Superior temporal gyrus (tissue), 1 donor: ENCODE data around the gene TUBGCP5.

ENCODE experiments used
- DNase-seq: peaks from one replicate; pipeline ENCODE4 v3.0.0-alpha.2; 2016; ENCODE audit errors: extremely low spot score

TUBGCP5 gene

DNA sequence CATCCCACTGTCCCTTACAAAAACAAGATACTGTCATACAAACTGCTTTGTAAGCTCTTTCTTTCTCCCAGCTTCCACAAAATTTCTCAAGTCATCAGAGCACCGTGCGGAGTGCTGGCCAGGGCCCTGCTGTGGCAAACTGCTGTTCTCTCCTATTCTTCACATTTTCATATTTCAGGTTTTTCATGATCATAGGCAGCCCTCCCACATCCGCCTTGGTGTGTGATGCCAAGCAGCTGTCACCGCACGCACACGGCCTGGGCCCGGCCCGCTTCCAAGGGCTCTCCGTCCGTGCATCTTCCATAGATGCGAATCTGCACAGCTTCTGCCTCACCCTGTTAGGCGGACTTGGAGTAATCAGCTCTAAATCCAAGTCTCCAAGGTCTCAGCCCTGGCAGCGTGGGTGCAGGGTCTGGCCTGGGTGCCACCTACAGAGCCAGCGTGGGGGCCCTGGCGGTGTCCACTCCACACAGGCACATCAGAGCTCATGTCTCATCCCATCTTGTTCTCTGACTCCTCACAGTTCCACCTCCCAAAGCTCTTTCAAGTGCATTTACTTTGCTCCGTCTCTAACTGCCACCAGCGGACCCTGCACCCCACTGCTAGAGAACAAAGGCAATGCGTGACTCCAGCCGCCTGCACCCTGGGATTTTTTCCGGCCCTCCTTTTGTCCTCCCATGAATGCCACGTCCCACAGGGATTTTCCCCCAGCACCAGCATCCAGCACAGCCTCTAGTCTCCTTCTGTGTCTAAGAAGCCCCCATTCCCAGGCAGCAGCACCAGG, 86.4 kb downstream of the TUBGCP5 start:
- DNase-seq: peak; percentile 44

DNA sequence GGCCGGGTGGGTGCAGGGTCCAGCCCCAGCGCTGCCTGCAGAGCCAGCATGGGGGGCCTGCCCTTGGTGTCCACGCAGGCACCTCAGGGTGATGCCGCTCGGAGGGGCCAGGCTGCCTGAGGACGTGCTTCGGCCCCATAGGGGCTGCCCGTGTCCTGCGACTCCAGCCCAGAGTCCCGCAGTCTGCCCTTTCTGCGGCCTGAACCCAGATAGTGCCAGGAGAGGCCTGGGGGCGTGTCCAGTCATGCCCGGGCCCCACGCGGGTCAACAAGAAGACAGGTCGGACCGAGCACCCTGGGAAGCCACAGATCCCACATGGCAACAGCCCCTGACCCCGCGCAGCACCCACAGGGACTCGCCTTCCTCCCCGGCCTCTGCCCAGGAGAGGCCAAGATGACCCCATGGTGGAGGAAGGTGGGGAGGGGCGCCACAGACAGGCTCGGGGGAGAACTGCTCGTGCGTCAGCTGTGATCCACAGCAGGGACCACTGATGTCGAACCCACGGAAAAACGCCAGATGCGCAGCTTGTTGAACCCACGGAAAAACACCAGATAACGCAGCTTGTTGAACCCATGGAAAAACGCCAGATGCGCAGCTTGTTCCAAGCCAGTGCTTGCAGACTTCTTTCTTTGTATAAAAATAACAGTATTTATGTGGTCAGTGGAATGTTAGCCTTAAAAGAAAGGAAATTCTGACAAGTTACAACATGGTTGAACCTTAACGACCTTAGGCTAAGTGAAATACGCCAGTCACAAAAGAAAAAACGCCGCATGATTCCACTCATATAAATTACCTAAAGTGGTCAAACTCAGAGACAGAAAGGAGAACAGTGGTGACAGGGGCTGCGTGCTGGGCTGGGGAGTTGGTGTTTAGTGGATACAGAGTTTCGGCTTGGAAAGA, 87.7 kb downstream of the TUBGCP5 start:
- no peak for DNase-seq

DNA sequence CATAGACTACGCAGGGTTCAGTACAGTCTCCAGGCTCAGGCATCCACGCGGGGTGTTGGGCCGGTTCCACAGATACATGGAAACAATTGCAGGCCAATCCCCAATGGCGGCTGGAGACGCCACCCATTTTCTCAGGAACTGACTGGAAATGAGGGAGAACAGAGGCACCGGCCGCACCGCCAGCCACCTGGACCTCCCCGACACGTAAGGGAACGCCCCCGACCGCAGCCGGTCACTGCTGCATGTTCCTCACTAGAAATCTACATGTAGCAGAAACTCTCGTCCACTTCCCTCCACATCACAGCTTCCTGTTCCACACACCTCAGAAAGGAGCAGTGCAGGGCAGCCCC, 88.4 kb downstream of the TUBGCP5 start:
- DNase-seq: no peak

DNA sequence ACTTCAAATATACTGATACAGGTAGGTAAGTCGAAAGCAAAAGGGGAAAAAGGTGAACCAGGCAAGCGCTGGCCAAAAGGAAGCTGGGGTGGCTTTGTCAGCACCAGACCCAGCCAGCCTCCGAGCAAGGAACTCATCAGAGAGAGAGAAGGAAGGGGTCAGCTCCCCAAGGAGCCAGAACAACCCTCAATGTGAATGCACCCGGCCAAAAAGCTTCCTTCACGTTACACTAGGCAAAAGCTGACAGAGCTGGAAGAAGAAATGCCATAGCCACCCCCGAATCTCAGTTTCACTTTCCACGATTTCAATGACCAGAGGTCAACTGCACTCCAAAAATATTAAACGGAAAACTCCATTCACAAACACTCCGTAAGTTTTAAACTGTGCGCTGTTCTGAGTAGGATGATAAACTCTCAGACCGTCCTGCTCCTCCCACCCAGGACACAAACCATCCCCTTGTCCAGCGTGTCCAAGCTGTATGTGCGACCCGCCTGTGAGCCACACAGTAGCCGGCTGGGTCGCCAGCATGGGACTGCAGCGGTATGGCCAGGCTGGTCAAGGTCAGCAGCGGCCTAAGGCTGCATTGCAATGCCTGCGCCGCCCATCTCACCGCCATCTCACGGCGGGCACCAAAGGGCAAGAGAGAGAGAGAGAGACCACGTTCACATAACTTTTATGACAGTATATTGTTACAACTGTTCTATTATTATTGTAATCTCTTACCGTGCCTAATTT, 88.9 kb downstream of the TUBGCP5 start:
- no peak for DNase-seq
